GF-D8 (cell line): Measurements from ENCODE around the gene ERVFRD-1.
"Not testable (repeated sequence)": the region's sequence is repeated elsewhere in the genome, so short reads cannot be mapped to it uniquely, and the experiment has no call there.

ENCODE experiments used
- DNase-seq: peaks from one replicate; lab custom pipeline; 2025; lab: John Stamatoyannopoulos, UW

Gene ERVFRD-1

DNA sequence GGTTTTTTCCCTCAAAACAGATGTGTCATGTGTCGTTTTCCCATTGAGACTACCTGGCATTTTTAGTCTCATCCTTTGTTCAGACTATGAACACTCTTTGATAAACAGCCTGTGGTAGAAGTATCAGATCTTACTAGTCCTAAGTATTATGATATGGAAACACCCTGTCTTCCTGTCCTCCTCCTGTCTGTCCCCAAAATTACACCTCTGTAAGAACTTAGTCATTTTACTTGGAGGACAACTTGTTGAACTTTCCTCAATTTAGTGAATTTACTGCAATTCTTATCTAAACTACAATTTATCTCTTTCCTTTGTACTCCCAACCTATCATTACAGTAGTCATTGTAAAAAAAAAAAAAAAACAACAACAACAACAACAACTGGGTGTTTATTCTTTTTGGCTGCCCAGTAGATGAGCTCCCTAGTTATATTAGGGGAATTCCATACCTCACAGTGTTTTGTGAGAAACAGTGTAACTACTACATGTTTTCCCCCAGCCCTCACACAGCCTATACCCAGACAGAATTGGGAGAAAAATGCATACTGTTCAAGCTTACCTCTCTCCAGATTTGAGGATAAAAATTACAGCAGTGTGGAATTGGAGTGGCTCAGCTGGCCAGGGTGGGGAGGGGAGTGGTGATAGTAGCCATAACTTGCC is 18.5 kb upstream of the ERVFRD-1 start:
- no peak for DNase-seq

DNA sequence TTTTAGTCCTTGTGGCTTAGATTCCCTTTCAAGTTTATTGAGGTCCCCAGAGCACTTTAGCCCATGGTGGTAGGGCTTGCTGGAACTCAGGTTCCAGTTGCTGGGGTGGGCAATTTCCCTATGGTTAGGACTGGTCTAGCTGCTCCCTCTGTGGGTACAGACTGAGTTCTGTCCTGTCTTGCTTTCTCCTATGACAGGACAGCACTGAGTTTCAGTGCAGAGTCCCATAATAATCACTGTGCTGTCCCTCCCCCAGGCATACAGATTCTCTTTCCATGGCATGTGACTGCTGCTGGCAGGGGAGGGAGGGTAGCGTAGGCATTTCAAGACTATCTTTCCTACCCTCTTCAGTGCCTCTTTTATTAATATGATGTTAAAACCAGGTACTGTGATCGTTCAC is 17.1 kb upstream of the ERVFRD-1 start:
- DNase-seq, result no peak

DNA sequence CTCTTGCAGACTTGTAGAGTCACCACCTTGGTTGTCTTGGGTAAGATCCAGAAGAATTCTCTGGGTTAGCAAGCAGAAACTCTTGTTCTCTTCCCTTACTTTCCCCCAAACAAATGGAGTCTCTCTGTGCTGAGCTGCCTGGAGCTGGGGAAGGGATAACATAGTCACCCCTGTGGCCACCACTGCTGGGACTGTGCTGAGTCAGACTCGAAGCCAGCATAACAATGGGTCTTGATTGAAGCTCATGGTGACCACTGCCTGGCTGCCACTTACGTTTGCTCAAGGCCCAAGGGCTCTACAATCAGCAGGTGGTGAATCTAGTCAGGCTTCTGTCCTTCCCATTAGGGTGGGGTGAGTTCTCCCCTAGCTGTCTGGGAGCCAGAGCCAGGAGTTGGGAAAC is 15.4 kb upstream of the ERVFRD-1 start:
- DNase-seq, result no peak

DNA sequence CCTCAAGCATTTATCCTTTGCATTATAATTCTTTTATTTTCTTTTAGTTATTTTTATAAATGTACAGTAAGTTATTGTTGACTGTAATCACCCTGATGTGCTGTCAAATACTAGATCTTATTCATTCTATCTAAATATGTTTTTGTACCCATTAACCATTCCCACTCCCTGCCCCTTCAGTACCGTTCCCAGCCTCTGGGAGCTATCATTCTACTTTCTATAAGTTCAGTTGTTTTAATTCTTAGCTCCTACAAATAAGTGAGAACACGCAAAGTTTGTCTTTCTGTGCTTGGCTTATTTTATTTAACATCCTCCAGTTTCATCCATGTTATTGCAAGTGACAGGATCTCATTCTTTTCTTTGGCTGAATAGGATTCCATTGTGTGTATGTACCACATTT is 12.5 kb upstream of the ERVFRD-1 start:
- no peak for DNase-seq

DNA sequence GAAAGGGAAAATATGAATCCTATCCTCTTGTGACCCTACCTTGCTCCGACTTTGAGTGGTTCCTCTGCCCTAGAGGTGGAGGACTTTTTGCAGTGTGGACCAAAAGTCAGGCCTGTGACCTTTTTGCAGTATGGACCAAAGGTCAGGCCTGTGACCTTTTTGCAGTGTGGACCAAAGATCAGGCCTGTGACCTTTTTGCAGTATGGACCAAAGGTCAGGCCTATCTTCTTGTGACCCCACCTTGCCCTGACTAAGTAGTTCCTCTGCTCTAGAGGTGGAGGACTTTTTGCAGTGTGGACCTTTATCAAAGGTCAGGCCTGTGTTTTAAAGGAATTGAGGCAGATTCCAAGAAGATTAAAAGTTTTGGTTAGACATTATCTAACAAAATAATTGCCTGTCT is 10.9 kb upstream of the ERVFRD-1 start:
- DNase-seq, result no peak

DNA sequence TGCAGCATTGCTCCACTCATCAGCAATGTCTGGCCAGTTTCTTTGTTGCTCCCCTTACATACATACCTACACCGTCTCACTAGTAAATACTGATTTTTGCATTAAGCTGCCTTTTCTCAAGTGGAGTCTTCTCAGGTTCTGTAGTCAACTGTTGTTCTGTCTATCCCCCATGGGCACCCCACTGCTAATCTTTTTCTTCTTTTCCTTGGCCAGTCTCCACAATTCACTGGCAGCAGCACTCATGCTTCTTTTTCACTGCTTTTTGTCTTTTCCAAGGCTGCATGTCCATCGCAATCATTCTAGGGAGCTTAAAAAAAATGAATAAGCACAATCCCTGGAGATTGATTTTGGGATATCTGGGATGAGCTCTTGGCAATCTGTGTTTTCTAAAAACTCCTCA is 10.3 kb upstream of the ERVFRD-1 start:
- no peak for DNase-seq

DNA sequence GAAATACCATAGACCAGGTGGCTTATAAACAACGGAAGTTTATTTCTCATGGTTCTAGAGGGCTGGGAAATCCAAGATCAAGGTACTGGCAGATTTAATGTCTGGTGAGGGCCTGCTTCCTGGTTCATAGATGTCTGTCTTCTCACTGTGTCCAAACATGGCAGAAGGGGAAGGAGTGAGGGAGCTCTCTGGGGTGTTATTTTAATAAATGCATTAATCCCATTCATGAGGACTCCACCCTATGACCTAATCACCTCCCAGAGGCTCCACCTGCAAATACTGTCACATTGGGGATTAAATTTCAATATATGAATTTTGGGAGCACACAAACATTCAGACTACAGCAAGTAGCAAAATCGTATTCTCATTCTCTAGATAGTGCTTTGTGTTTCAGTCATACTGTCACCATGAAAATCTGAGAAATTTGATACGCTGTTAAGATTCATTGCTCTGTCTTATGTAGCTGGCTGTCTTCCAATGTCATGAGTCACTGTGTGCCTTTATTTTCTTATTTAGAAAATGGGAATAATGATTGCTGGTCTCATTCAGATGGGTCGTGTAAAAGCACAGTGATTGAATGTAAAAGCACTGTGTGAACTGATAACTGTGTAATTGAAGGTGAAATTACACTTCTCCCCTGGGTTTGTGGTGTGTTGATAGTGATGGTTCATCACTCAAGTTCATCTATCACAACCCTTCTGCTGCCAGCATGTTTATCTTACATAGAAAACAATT is 8.9 kb upstream of the ERVFRD-1 start:
- no peak for DNase-seq

DNA sequence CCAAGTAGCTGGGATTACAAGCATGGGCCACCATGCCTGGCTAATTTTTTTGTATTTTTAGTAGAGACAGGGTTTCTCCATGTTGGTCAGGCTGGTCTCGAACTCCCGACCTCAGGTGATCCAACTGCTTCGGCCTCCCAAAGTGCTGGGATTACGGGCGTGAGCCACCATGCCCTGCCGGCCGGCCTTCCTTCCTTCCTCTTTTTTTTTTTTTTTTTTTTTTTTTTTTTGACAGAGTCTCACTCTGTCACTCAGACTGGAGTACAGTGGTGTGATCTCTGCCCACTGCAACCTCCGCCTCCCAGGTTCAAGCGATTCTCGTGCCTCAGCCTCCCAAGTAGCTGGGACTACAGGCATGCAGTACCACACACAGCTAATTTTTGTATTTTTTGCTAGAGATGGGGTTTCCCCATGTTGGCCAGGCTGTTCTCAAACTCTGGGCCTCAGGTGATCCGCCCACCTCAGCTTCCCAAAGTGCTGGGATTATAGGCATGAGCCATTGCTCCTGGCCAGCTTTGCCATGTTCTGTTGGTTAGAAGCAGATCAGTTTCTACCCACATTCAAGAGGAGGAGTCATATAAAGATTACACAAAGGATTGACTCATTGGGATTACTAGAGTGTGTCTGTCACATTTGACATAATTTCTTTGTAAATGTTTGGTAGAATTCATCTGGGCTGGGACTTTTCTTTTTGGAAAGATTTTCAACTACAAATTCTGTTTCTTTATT is 4.4 kb upstream of the ERVFRD-1 start:
- DNase-seq, result not testable (repeated sequence)

DNA sequence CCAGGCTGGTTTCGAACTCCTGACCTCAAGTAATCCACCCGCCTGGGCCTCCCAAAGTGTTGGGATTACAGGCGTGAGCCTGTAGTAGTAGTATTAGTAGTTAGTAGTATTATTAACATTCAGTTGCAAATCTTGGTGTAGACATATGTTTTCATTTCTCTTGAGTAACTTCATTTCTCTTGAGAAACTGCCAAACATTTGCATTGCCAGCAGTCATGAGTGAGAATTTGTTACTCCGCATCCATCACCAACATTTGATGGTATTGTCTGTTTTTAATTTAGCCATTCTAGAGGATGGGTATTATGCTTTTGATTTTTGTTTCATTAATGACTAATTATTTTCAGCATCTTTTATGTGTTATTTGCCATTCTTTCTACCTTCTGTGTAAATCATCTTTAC is 1.5 kb upstream of the ERVFRD-1 start:
- DNase-seq, result no peak

DNA sequence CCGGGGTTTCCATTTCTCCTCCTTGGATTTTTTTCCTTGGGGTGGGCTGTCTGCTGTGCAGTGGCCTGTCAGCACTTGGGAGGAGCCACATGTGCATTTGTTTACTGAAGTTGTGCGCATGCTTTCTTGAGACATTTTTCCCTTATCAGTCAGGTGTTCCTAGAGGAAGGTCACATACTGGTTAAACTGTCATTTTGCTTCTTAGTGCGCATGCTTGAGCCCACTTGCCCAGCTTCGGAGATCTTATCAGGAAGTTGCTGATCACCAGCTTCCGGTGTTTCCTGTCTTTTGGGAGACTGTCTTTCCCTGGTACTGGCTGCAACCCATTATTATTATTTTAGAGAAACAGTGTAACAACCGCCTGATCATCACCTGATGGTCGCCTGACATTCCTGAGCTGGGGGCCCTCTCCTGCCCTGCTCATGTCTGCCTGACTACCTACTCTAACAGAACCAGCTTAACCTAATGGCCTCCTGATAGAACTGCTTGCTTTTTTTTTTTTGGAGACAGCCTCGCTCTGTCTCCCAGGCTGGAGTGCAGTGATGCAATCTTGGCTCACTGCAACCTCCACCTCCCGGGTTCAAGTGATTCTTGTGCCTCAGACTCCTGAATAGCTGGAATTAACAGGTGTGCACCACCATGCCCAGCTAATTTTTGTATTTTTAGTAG is 378 bp upstream of the ERVFRD-1 start:
- DNase-seq, result peak; percentile 97

DNA sequence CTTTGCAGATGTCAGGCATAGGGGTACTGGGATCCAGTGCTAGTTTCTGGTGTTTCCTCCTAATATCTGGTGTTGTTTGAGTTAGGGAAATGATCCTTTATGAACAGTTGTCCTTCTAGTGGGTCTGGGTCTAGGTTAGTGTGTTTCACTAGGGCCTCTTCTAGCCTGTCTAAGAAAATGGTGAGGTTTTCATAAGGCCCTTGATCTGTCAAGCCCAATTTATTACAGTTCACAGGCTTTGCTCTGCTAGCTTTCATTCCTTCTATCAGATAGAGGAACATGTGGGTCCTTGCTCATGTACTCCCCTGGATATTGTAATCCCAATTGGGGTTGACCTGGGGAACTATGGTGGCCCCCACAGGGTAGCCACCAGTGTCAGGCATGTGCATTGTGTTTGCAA is 2.8 kb downstream of the ERVFRD-1 start:
- no peak for DNase-seq

DNA sequence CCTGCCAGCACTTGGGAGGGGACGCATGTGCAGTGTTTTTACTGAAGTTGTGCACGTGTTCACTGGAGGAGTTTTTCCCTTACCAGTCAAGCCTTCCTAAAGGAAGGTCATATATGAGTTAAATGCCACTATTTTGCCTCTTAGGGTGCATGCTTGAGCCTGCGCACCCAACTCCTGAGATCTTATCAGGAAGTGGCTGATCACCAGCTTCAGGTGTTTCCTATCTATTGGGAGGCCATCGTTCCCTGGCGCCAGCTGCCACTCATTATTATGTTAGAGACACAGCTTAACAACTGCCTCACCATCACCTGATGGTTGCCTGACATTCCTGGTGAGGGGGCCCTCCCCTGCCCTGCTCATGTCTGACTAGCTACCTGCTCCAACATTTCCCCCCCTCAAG is 8.5 kb downstream of the ERVFRD-1 start:
- DNase-seq, result no peak

DNA sequence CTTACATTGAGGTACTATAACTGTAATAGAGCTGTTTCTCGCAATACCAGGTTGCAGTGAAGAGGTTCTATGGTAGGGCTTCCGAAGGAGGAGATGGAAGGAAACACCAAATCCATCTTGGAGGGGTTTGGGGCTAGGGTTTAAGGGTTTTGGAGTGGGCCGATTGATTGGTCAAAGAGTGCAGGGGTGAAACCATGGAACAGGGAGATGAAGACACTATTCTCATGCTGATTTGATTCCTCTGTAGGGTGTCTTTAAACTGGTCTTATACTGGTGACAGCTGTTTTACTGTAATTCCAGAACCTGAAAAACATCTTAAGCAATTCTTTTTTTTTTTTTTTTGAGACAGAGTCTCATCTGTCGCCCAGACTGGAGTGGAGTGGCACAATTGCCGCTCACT is 10.1 kb downstream of the ERVFRD-1 start:
- DNase-seq, result no peak

DNA sequence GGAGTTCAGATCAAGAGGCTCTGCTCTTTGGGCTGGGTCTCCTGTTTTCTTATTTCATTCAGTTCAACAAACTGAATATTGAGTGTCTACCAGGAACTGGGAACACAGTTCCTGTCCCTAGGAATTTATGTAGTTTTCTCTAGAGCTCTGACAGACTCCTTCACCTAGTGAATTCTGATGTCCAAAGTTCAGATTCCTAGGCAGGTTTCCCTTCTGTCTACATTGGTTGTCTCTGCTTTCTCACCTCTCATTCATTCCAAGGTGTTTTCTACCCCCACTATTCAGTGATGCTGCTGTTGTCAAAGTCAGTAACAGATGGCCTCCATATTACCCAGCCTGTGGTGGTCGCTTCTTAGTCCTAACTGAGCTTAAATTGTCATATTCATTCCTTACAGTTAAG is 13.5 kb downstream of the ERVFRD-1 start:
- DNase-seq, result no peak

DNA sequence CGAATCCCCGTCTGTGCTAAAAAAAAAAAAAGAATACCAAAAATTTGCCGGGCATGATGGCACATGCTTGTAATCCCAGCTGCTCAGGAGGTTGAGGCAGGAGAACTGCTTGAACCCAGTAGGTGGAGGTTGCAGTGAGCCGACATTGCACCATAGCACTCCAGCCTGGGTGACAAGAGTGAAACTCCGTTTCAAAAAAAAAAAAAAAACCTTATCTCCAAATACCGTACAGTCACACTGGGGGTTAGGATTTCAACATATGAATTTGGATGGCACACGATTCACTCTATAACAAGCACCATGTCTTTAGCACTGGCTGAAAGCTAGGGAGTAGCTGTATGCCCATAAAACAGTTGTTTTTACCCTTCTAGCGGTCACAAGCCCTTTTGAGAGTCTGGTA is 14.0 kb downstream of the ERVFRD-1 start:
- peak; percentile 28 for DNase-seq

DNA sequence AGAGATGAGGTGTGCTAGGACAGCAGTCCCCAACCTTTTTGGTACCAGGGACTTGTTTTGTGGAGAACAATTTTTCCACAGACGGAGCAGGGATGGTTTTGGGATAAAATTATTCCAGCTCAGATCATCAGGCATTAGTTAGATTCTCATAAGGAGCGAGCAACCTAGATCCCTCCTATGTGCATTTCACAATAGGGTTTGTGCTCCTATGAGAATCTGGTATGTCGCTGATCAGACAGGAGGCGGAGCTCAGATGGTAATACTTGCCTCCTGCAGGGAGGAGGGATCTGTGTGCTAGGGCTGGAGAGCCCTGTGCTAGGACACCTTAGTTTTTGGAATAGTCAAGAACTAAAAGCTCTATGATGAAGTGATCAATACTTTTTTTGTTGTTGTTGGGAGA is 15.4 kb downstream of the ERVFRD-1 start:
- DNase-seq, result no peak

DNA sequence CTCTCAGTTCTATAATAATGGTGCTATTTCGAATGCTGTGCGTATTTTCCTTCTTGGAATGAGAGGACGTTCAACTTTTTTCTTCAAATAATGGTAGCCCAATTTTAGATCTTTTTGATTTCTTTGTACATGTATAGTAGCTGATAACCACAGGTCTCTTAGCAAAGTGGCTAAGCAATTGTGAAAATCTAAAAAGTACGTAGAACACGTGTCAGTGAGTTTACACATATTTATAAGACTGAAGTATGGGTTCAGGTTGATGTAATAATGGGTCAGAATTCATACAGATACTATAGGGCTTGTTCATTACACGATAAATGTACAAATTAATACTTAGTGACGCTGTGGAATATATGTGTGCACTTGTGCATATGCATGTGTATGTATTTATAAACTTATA is 16.6 kb downstream of the ERVFRD-1 start:
- no peak for DNase-seq

DNA sequence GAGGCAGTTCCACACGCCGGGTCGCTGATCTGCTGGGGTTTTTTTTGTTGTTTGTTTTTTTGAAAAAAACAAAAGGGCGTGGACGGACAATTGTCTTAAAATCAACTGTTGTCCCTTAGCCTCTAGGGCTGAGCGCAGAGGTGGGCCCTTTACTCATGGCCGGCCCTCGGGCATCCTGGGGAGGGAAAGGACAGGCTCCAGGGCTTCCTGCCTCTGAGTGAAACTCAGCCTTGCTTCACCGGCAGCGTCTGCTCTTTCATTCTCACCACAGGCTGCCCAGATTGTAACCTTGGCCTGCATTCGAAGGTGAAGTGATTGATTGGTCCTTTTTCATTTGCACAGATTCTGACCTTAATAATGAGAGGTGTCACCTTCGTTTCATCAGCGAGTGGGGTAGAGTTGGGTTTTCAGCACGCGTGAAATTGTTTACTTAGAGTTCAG is 17.1 kb downstream of the ERVFRD-1 start:
- DNase-seq, result no peak

DNA sequence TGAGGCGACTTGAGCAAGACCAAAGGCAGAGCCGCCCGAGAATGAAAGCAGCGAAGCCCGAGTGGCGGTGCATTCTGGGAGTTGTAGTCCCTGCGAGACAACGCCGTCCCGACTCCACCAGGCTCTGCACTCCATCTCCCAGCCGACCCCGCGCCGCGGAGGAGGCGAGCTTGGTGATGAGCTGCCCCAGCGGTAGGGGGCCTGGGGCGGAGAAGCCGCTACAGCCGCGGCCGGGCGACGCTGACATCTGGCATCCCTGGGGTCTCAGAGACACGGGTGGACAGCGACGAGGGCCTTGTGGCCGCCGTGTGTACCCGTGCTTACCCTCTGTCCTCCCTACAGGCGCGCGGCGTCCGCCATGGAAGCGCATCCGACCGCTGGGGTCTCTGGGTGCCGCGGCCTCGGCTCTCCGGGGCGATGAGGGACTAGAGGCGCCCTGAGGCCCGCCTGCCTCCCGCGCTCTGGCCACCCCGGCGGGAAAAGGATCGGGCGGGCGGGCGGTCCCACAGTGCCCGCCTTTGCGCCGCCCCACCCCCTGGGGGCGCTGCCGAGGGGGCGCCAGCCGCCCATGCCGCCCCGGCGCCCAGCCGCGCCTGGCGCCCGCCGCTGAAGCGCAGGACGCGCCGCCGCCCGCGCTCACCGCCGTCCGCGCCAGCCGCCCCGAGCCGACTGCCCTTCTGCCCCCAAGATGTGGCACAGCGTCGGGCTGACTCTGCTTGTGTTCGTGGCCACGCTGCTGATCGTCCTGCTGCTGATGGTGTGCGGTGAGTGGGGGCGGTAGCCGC is 17.7 kb downstream of the ERVFRD-1 start, which contains the start of gene SMIM13:
SMIM13 (plus strand) TSS at position 209 of the 785 bp plus-strand sequence; CDS start at position 689, 480 bp downstream.
- DNase-seq, result peak; percentile 91

DNA sequence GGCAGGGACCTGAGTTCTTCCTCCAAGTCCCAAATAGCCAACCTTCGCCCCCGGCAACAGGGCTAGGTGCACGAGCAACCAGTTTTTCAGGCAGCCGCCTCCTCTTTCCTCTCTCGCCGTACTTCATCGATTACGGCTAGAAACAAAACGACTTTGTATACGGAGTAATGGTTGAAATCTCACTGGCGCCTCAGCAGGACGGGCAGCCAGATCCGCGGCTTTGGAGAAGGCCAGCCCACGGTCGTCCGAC is 18.2 kb downstream of the ERVFRD-1 start:
- no peak for DNase-seq

DNA sequence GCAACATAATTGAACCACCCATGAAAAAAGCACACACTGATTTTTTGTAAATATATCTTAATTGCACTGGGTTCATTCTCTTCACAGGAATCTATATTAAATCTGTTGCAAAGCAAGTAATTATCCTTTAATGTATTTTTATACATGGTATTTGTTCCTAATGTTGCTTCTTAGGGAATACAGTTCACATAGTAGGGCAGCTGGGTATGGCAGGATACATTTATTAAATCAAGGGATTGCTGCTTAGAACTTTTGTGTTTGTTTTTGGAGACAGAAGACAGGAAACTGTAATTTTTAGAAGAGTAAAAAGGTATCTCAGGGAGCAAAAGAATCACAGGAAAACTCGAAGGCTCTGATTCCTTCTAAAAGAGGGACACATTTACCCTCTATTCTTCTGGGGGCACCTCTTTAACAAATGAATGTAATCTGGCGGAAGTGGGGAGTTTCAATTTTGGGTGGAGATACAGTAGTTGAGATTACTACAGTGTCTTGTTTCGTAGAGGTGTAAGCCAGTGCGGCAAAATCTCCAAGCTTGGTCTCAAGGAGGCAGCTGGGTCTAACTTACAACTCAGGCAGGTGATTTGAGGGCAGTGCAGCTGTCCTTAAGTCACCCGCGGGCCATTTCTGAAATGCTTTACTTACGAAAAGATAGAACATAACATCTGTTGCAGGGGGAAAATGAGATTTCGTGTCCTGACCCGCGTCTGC is 18.7 kb downstream of the ERVFRD-1 start:
- no peak for DNase-seq
